Measurements from ENCODE around the gene C19orf25.

The C19orf25 gene

GRCh38 chr19:1466018-1466460 lies 13.0 kb downstream of the C19orf25 start:
- no peak for DNase-seq (ENCODE audit: low read depth)
- TF ChIP-seq, protein P1, sequence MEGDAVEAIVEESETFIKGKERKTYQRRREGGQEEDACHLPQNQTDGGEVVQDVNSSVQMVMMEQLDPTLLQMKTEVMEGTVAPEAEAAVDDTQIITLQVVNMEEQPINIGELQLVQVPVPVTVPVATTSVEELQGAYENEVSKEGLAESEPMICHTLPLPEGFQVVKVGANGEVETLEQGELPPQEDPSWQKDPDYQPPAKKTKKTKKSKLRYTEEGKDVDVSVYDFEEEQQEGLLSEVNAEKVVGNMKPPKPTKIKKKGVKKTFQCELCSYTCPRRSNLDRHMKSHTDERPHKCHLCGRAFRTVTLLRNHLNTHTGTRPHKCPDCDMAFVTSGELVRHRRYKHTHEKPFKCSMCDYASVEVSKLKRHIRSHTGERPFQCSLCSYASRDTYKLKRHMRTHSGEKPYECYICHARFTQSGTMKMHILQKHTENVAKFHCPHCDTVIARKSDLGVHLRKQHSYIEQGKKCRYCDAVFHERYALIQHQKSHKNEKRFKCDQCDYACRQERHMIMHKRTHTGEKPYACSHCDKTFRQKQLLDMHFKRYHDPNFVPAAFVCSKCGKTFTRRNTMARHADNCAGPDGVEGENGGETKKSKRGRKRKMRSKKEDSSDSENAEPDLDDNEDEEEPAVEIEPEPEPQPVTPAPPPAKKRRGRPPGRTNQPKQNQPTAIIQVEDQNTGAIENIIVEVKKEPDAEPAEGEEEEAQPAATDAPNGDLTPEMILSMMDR (conservative IDR thresholded peaks at IDR 0.05; ENCODE audit: low read depth, low read length), result no peak
- no peak overlapping the region for H3K4me3 ChIP-seq (ENCODE audit: low read length)

GRCh38 chr19:1465191-1466016 lies 13.6 kb downstream of the C19orf25 start:
- DNase-seq (ENCODE audit: low read depth), result no peak
- no peak overlapping the region for H3K4me3 ChIP-seq (ENCODE audit: low read length)
- TF ChIP-seq, protein P1 (conservative IDR thresholded peaks at IDR 0.05; ENCODE audit: low read depth, low read length), result peak; percentile 36

DNA sequence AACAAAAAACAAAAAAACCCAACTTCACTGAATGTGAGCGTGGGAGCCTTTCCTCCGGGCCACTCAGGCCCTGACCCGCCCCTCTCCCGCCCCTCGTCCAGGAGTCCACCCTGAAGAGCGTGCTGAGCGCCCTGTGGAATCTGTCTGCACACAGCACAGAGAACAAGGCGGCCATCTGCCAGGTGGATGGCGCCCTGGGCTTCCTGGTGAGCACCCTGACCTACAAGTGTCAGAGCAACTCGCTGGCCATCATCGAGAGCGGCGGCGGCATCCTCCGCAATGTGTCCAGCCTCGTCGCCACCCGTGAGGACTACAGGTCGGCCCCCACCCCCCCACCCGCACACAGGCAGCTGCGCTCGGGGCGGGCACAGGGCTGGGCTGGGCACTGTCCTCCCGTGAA lies 17.2 kb downstream of the C19orf25 start:
- H3K4me3 ChIP-seq (ENCODE audit: low read length), result no peak overlapping the region
- TF ChIP-seq, protein P1 (conservative IDR thresholded peaks at IDR 0.05; ENCODE audit: low read depth, low read length), result no peak
- no peak for DNase-seq (ENCODE audit: low read depth)

GRCh38 chr19:1460033-1460995 lies 18.7 kb downstream of the C19orf25 start:
- H3K4me3 ChIP-seq (ENCODE audit: low read length), result no peak overlapping the region
- TF ChIP-seq, protein P1 (conservative IDR thresholded peaks at IDR 0.05; ENCODE audit: low read depth, low read length), result no peak

DNA sequence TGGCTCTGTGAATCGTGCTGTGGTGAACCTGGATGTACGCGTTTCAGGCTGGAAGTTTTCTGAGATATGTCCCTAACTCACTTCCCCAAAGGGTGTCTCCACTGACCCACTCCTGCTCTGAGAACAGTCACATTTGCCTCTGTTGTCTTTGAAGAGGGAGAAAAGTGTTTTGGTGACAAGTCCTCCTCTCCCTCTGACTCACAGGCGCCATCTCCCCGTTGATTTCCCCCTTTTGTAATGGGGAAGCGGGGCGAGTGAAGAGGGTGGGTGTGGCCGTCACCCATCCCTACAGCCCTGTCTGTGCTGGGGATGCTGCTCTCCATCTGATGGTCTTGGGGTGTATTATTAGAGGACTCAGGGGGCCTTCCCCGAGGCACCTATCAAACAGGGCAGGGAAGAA lies 19.5 kb downstream of the C19orf25 start:
- no peak overlapping the region for H3K4me3 ChIP-seq (ENCODE audit: low read length)
- TF ChIP-seq, protein P1 (conservative IDR thresholded peaks at IDR 0.05; ENCODE audit: low read depth, low read length), result no peak
- no peak for DNase-seq (ENCODE audit: low read depth)

More at GRCh38 chr19:1460033-1460995, 18.7 kb downstream of the C19orf25 start:
- DNase-seq (ENCODE audit: low read depth), result no peak

GRCh38 chr19:1457892-1458291 lies 21.1 kb downstream of the C19orf25 start:
- TF ChIP-seq, protein P1 (conservative IDR thresholded peaks at IDR 0.05; ENCODE audit: low read depth, low read length), result no peak
- no peak for DNase-seq (ENCODE audit: low read depth)
- H3K4me3 ChIP-seq (ENCODE audit: low read length), result no peak overlapping the region
